ENCODE results near the gene CEP135.

DNA sequence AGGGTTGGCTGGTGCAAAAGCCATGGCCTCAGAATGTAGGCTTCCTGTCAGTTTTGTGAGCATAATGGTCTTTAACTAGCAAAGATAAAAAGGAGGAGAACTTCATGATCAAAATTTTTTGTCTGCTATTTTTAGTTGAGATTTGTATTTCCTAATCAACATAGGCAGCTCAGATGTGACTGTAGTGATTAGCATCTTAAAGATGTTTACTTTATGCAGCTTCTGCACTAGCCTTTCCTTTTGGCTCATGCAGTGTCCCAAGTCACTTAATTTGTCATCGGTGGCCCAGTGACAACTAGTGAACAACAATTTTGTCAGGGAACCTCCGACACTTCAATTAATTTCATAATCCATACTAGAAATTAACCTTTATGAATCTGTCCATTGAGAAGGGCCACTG is 109.8 kb downstream of the CEP135 start:
- TF ChIP-seq, protein P1, sequence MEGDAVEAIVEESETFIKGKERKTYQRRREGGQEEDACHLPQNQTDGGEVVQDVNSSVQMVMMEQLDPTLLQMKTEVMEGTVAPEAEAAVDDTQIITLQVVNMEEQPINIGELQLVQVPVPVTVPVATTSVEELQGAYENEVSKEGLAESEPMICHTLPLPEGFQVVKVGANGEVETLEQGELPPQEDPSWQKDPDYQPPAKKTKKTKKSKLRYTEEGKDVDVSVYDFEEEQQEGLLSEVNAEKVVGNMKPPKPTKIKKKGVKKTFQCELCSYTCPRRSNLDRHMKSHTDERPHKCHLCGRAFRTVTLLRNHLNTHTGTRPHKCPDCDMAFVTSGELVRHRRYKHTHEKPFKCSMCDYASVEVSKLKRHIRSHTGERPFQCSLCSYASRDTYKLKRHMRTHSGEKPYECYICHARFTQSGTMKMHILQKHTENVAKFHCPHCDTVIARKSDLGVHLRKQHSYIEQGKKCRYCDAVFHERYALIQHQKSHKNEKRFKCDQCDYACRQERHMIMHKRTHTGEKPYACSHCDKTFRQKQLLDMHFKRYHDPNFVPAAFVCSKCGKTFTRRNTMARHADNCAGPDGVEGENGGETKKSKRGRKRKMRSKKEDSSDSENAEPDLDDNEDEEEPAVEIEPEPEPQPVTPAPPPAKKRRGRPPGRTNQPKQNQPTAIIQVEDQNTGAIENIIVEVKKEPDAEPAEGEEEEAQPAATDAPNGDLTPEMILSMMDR (IDR thresholded peaks at IDR 0.05): no peak
- no peak for TF ChIP-seq POLR2A (IDR thresholded peaks at IDR 0.05)
- no peak for TF ChIP-seq POLR2AphosphoS5 (IDR thresholded peaks at IDR 0.05; ENCODE audit: insufficient read depth in 1 of 2, low read depth in 1 of 2)
